ENCODE measurements around the gene GSDME. TPM values are rescaled to one million over a fixed set of nuclear protein-coding genes. Genes with fewer than 3 reads are reported as not detected.

The GSDME gene
- total and polyA plus RNA-seq, 2 of the 4 experiments (the other 2 are of a cell fraction) = 75.2 to 78.7 TPM

- Histone ChIP-seq H3K23ac (ENCODE audit: low read depth, low read length) (no peak overlapping the region), H2AFZ (replicated peaks; ENCODE audit: low read length, poor library complexity) (no peak overlapping the region), H3K27me3 (ENCODE audit: control insufficient read depth, insufficient read depth, low read length) (no peaks in the 10 kb centered on the region), H3K4me2 (ENCODE audit: low read depth, low read length) (no peak overlapping the region), H4K5ac (ENCODE audit: low read depth, low read length) (no peak overlapping the region), H3K9me3 (ENCODE audit: control insufficient read depth, insufficient read depth, low read length) (no peaks in the 10 kb centered on the region), H4K91ac (ENCODE audit: insufficient read depth, low read depth, low read length) (no peak overlapping the region), H2BK20ac (ENCODE audit: low read depth, low read length) (no peak overlapping the region), H3K9me1 (ENCODE audit: insufficient read depth, low read length) (peaks cover 2% of the 10 kb centered on the region; the same call in 1 of the 2 replicates), H3K9ac (ENCODE audit: low read depth, low read length) (no peak overlapping the region), H3K18ac (ENCODE audit: low read depth, low read length) (no peak overlapping the region), H3K14ac (replicated peaks; ENCODE audit: low read depth, low read length) (no peak overlapping the region), H4K8ac (ENCODE audit: low read depth in 2 of 2, low read length in 2 of 2) (no peak overlapping the region), H2AK9ac (replicated peaks; ENCODE audit: low read depth, low read length, poor library complexity) (no peak overlapping the region), H3K4ac (ENCODE audit: low read depth, low read length) (no peak overlapping the region), H3K79me1 (ENCODE audit: low read depth in 1 of 2, low read length in 2 of 2) (no peaks in the 10 kb centered on the region), H4K20me1 (ENCODE audit: insufficient read depth, low read length) (no peaks in the 10 kb centered on the region), H3K4me3 (ENCODE audit: insufficient read depth, low read depth, low read length) (no peak overlapping the region), H2BK5ac (ENCODE audit: low read depth, low read length, poor library complexity, severe bottlenecking) (no peak overlapping the region), H2AK5ac (ENCODE audit: low read depth, low read length) (no peak overlapping the region), H2BK120ac (ENCODE audit: low read depth, low read length) (no peak overlapping the region), H3K27ac (ENCODE audit: insufficient read depth, low read length) (no peak overlapping the region), H3K4me1 (ENCODE audit: control insufficient read depth, insufficient read depth, low read length) (no peaks in the 10 kb centered on the region), H3K56ac (ENCODE audit: extremely low read depth, insufficient read depth, low read length) (no peak overlapping the region), H3K36me3 (ENCODE audit: control insufficient read depth, insufficient read depth, low read length) (no peaks in the 10 kb centered on the region), H2BK15ac (ENCODE audit: low read depth, low read length) (no peak overlapping the region)
- dilution Hi-C loops (cut with HindIII; ENCODE audit: low sequenced_read_pairs, unreplicated experiment) = no loop called here
- no CpG with 5 or more reads among the region's 4 CpGs for WGBS, 2 experiments (ENCODE audit: extremely low coverage in 2 of 2, insufficient read length in 1 of 2)
- DNase-seq = no peak
- POLR2A ChIA-PET (ENCODE audit: unreplicated experiment) = no interaction called here
- intact Hi-C loops (cut with micrococcal nuclease) = no loop called here
- no peak for ATAC-seq (ENCODE audit: low read depth)
- no peak for TF ChIP-seq NFE2L2 (IDR thresholded peaks at IDR 0.05; ENCODE audit: low read depth, low read length)
- BruUV-seq (replicated peaks) = no TSS peak
- in situ Hi-C loops (cut with MboI; ENCODE audit: low sequenced_read_pairs) = loop anchor here (25.0 kb wide), 3 partner anchors 716 to 1091 kb away; no protein-coding TSS in a partner anchor
- CTCF ChIA-PET = no interaction called here
Observed at GRCh38 chr7:24653316-24654085, 103.8 kb downstream of the GSDME start.
